HepG2 (cell line): ENCODE data around the gene VDAC2. TPM values are rescaled to one million over a fixed set of nuclear protein-coding genes. Genes with fewer than 3 reads are reported as not detected.
A peak's percentile ranks its signal among the peaks of the same experiment; 100 is the strongest.

Experiments used
- EEA1 ChIP-seq: sonication (generic); formaldehyde crosslinking; IDR thresholded peaks from 2 replicates; pipeline ENCODE4 v1.5.1; 2020; ENCODE audit warnings: mild to moderate bottlenecking, missing genetic modification reagents, borderline replicate concordance
- FOXK1 ChIP-seq: sonication (generic); formaldehyde crosslinking; IDR thresholded peaks from 2 replicates; pipeline ENCODE4 v1.4.0; 2020; ENCODE audit warnings: low read depth, missing genetic modification reagents, borderline replicate concordance
- KDM2A ChIP-seq: sonication (generic); formaldehyde crosslinking; IDR thresholded peaks from 2 replicates; pipeline ENCODE4 v1.4.0; 2020; ENCODE audit warnings: low read depth, missing genetic modification reagents, borderline replicate concordance
- SALL2 ChIP-seq: sonication (generic); formaldehyde crosslinking; IDR thresholded peaks from 2 replicates; pipeline ENCODE4 v1.8.1; 2023; ENCODE audit warnings: mild to moderate bottlenecking, missing genetic modification reagents, inconsistent platforms
- TEAD2 ChIP-seq: sonication (generic); formaldehyde crosslinking; IDR thresholded peaks from 2 replicates; pipeline ENCODE4 v1.9.0; 2021; ENCODE audit warnings: missing genetic modification reagents
- TGIF2 ChIP-seq: IDR thresholded peaks from 2 replicates; pipeline ENCODE4 v1.6.1; 2016; ENCODE audit warnings: control low read depth, missing compliant biosample characterization
- THAP11 ChIP-seq: IDR thresholded peaks from 2 replicates; pipeline ENCODE4 v1.6.1; 2016; ENCODE audit warnings: missing biosample characterization, missing genetic modification reagents
- YEATS2 ChIP-seq: sonication (generic); formaldehyde crosslinking; IDR thresholded peaks from 2 replicates; pipeline ENCODE4 v1.4.0; 2020; ENCODE audit warnings: missing genetic modification reagents, borderline replicate concordance
- ZKSCAN8 ChIP-seq: IDR thresholded peaks from 2 replicates; pipeline ENCODE4 v1.6.1; 2016; ENCODE audit warnings: borderline replicate concordance, missing genetic modification reagents, missing compliant biosample characterization
- ZMYM4 ChIP-seq: sonication (generic); formaldehyde crosslinking; IDR thresholded peaks from 2 replicates; pipeline ENCODE4 v1.8.1; 2023; ENCODE audit warnings: mild to moderate bottlenecking, missing genetic modification reagents
- ZNF136 ChIP-seq: sonication (generic); formaldehyde crosslinking; IDR thresholded peaks from 2 replicates; pipeline ENCODE4 v1.8.1; 2022; ENCODE audit warnings: low read depth, mild to moderate bottlenecking, moderate library complexity, missing genetic modification reagents
- ZNF256 ChIP-seq: sonication (generic); formaldehyde crosslinking; conservative IDR thresholded peaks from 2 replicates; pipeline ENCODE4 v1.4.0; 2020; ENCODE audit warnings: missing genetic modification reagents
- ZNF3 ChIP-seq: IDR thresholded peaks from 2 replicates; pipeline ENCODE4 v1.7.0; 2017; ENCODE audit warnings: inconsistent platforms
- ZNF34 ChIP-seq: sonication (generic); formaldehyde crosslinking; IDR thresholded peaks from 2 replicates; pipeline ENCODE4 v1.4.0; 2020; ENCODE audit warnings: mild to moderate bottlenecking, missing genetic modification reagents, borderline replicate concordance
- ZNF430 ChIP-seq: sonication (generic); formaldehyde crosslinking; IDR thresholded peaks from 2 replicates; pipeline ENCODE4 v1.9.0; 2021; ENCODE audit warnings: mild to moderate bottlenecking, missing genetic modification reagents
- ZNF460 ChIP-seq: sonication (generic); formaldehyde crosslinking; IDR thresholded peaks from 2 replicates; pipeline ENCODE4 v1.5.1; 2020; ENCODE audit warnings: missing genetic modification reagents, mild to moderate bottlenecking, borderline replicate concordance
- ZNF567 ChIP-seq: sonication (generic); formaldehyde crosslinking; IDR thresholded peaks from 2 replicates; pipeline ENCODE4 v1.8.1; 2023; ENCODE audit warnings: mild to moderate bottlenecking, missing genetic modification reagents, borderline replicate concordance
- ZNF709 ChIP-seq: sonication (generic); formaldehyde crosslinking; IDR thresholded peaks from 2 replicates; pipeline ENCODE4 v1.5.0; 2020; ENCODE audit warnings: mild to moderate bottlenecking, missing genetic modification reagents
- ZNF747 ChIP-seq: sonication (generic); formaldehyde crosslinking; IDR thresholded peaks from 2 replicates; pipeline ENCODE4 v1.8.1; 2023; ENCODE audit warnings: missing genetic modification reagents, mild to moderate bottlenecking, borderline replicate concordance
- ZNF841 ChIP-seq: sonication (generic); formaldehyde crosslinking; IDR thresholded peaks from 2 replicates; pipeline ENCODE4 v1.8.1; 2023; ENCODE audit warnings: missing genetic modification reagents, borderline replicate concordance
- polyA plus RNA-seq, 8 experiments: library from polyadenylated mRNA; depleted of rRNA in 3 of 8; stranded (reverse) in 7 of 8; unstranded in 1 of 8; fragments of >200 nt; fragmentation: Illumina TruSeq in 4 of 8; extraction: Trizol in 4 of 8; gene quantifications; 2 replicates each; pipeline versions ENCODE4 v1.2.1 to v1.2.3, GENCODE V29; 2011 to 2016; ENCODE audit warnings: low read depth in 4 of 8, missing spikeins in 1 of 8, mixed read lengths in 1 of 8; ENCODE audit not compliant: insufficient read depth in 1 of 8
- total RNA-seq, 5 experiments: library from RNA; depleted of rRNA; stranded (reverse); fragments of >200 nt; fragmentation: Illumina TruSeq; extraction: Trizol; gene quantifications; 2 replicates each; pipeline ENCODE4 v1.2.3, GENCODE V29; 2016; ENCODE audit warnings: low read depth in 1 of 5
- TF ChIP-seq, protein P1 (sequence below): sonication (generic); formaldehyde crosslinking; IDR thresholded peaks from 2 replicates; pipeline ENCODE4 v1.4.0; 2020; ENCODE audit warnings: mild to moderate bottlenecking, missing genetic modification reagents, borderline replicate concordance
- TF ChIP-seq, protein P2 (sequence below), 2 experiments: IDR thresholded peaks; 2 replicates each; pipeline ENCODE4 v1.6.1; 2011 to 2012; ENCODE audit warnings: low read length in 2 of 2, borderline replicate concordance in 1 of 2, low read depth in 1 of 2, mild to moderate bottlenecking in 1 of 2, moderate library complexity in 1 of 2
- TF ChIP-seq, protein P3 (sequence below): sonication (generic); formaldehyde crosslinking; IDR thresholded peaks from 2 replicates; pipeline ENCODE4 v1.5.1; 2020; ENCODE audit warnings: mild to moderate bottlenecking, moderate library complexity, missing genetic modification reagents

The VDAC2 gene
- total and polyA plus RNA-seq, 2 of the 13 experiments (the other 11 are each of a cell fraction or from before 2014, with no cell fraction given) = 67.9 to 222 TPM

DNA sequence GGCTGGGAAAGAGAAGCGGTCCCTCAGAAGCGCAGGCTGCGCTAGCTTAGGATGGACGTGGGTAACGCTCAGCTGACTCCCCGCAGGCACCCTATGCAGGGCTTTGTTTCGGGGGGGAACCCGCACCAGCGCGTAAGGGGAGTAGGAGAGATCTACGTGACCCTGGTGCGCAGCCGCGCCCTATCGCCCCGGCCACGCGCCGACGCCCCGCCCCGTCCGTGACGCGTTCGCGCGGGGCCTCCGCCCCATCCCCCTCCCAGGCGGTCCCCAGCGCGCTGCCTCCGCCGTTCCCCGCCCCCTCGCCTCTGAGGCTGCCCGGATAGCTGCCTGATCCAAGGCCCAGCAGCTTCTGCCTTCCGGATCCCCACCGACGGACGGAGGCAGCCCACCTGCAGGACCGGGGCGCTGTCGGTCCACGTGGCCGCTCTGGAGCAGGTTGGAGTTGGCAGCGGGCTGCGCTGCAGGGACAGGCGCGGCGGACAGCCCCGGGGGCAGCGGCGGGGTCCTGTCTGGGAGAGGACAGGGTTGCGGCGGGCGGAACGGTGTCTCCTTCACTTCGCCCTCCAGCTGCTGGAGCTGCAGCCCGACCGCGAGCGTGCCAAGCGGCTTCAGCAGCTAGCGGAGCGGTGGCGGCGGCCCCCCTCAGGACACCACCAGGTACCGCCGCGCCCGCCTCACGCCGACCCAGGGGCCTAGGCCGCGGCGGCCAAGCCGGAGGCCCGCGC, at the start of gene VDAC2 (continued):
- TF ChIP-seq SALL2 (CRISPR knock-in tag) (peak; percentile 73), TEAD2 (CRISPR knock-in tag) (no peak), EEA1 (CRISPR knock-in tag) (peak; percentile 66; the same call in 1 of the 2 replicates), ZNF34 (CRISPR knock-in tag) (peak; percentile 98), KDM2A (peak; percentile 91), YEATS2 (peak; percentile 92; the same call in 1 of the 2 replicates), ZNF136 (CRISPR knock-in tag) (0 out of 2 replicates have a peak, but pooled peaks have one; percentile 55), ZNF460 (CRISPR knock-in tag) (no peak), ZNF567 (CRISPR knock-in tag) (no peak; the same call in 1 of the 2 replicates), THAP11 (peak; percentile 91), TGIF2 (CRISPR knock-in tag) (peak; percentile 54; the same call in 1 of the 2 replicates), ZNF841 (CRISPR knock-in tag) (no peak), ZKSCAN8 (peak; percentile 13; the same call in 1 of the 2 replicates), FOXK1 (peak; percentile 72; the same call in 1 of the 2 replicates), ZNF747 (CRISPR knock-in tag) (peak; percentile 58; the same call in 1 of the 2 replicates), ZNF256 (CRISPR knock-in tag) (no peak; the same call in 1 of the 2 replicates), ZMYM4 (CRISPR knock-in tag) (peak; percentile 67; the same call in 1 of the 2 replicates), ZNF430 (CRISPR knock-in tag) (peak; percentile 97), ZNF3 (CRISPR knock-in tag) (no peak), ZNF709 (peak; percentile 96)
- TF ChIP-seq, protein P1, sequence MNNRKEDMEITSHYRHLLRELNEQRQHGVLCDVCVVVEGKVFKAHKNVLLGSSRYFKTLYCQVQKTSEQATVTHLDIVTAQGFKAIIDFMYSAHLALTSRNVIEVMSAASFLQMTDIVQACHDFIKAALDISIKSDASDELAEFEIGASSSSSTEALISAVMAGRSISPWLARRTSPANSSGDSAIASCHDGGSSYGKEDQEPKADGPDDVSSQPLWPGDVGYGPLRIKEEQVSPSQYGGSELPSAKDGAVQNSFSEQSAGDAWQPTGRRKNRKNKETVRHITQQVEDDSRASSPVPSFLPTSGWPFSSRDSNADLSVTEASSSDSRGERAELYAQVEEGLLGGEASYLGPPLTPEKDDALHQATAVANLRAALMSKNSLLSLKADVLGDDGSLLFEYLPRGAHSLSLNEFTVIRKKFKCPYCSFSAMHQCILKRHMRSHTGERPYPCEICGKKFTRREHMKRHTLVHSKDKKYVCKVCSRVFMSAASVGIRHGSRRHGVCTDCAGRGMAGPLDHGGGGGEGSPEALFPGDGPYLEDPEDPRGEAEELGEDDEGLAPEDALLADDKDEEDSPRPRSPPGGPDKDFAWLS (CRISPR knock-in tag) = peak; percentile 70
- TF ChIP-seq, protein P2, sequence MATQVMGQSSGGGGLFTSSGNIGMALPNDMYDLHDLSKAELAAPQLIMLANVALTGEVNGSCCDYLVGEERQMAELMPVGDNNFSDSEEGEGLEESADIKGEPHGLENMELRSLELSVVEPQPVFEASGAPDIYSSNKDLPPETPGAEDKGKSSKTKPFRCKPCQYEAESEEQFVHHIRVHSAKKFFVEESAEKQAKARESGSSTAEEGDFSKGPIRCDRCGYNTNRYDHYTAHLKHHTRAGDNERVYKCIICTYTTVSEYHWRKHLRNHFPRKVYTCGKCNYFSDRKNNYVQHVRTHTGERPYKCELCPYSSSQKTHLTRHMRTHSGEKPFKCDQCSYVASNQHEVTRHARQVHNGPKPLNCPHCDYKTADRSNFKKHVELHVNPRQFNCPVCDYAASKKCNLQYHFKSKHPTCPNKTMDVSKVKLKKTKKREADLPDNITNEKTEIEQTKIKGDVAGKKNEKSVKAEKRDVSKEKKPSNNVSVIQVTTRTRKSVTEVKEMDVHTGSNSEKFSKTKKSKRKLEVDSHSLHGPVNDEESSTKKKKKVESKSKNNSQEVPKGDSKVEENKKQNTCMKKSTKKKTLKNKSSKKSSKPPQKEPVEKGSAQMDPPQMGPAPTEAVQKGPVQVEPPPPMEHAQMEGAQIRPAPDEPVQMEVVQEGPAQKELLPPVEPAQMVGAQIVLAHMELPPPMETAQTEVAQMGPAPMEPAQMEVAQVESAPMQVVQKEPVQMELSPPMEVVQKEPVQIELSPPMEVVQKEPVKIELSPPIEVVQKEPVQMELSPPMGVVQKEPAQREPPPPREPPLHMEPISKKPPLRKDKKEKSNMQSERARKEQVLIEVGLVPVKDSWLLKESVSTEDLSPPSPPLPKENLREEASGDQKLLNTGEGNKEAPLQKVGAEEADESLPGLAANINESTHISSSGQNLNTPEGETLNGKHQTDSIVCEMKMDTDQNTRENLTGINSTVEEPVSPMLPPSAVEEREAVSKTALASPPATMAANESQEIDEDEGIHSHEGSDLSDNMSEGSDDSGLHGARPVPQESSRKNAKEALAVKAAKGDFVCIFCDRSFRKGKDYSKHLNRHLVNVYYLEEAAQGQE (IDR thresholded peaks at IDR 0.05; ENCODE audit: borderline replicate concordance in 1 of 2, low read depth in 1 of 2, low read length in 2 of 2) = peak in 1 of 2 experiments; percentile 12; a peak in 1 of 4 replicates
- TF ChIP-seq, protein P3, sequence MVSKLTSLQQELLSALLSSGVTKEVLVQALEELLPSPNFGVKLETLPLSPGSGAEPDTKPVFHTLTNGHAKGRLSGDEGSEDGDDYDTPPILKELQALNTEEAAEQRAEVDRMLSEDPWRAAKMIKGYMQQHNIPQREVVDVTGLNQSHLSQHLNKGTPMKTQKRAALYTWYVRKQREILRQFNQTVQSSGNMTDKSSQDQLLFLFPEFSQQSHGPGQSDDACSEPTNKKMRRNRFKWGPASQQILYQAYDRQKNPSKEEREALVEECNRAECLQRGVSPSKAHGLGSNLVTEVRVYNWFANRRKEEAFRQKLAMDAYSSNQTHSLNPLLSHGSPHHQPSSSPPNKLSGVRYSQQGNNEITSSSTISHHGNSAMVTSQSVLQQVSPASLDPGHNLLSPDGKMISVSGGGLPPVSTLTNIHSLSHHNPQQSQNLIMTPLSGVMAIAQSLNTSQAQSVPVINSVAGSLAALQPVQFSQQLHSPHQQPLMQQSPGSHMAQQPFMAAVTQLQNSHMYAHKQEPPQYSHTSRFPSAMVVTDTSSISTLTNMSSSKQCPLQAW (CRISPR knock-in tag) = peak; percentile 94
